GM12874 (cell line): ENCODE data around the gene C10orf67.

Experiments used
- TF ChIP-seq, protein P1 (sequence below): IDR thresholded peaks from 2 replicates; pipeline ENCODE4 v1.5.1; 2011; ENCODE audit warnings: low read depth, mild to moderate bottlenecking, control low read depth, low read length, moderate library complexity; ENCODE audit not compliant: insufficient read depth

The C10orf67 gene

GRCh38 chr10:23326544-23327307 is 17.9 kb downstream of the C10orf67 start:
- TF ChIP-seq, protein P1, sequence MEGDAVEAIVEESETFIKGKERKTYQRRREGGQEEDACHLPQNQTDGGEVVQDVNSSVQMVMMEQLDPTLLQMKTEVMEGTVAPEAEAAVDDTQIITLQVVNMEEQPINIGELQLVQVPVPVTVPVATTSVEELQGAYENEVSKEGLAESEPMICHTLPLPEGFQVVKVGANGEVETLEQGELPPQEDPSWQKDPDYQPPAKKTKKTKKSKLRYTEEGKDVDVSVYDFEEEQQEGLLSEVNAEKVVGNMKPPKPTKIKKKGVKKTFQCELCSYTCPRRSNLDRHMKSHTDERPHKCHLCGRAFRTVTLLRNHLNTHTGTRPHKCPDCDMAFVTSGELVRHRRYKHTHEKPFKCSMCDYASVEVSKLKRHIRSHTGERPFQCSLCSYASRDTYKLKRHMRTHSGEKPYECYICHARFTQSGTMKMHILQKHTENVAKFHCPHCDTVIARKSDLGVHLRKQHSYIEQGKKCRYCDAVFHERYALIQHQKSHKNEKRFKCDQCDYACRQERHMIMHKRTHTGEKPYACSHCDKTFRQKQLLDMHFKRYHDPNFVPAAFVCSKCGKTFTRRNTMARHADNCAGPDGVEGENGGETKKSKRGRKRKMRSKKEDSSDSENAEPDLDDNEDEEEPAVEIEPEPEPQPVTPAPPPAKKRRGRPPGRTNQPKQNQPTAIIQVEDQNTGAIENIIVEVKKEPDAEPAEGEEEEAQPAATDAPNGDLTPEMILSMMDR = no peak

GRCh38 chr10:23325132-23325531 is 19.5 kb downstream of the C10orf67 start:
- TF ChIP-seq, protein P1 = peak; percentile 11; the same call in 1 of the 2 replicates

DNA sequence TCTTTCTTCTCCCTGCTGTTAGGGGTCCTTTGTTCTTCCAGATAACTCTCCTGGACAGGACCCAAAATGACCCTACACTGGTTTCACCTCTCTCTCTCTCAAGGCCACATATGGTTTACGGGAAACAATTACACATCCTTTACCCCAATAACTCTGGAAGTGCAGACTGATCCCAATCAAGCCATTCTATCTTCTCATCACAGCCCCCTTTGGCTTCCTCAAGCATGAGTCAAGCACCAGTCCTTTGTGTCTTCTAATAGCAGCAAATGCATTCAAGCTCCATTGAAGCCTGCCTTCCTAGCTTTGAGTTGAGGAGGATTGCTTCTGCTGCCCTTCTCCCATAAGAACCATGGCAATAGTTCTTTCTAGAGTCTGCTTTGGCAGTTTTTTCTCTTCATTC is 20.2 kb downstream of the C10orf67 start:
- TF ChIP-seq, protein P1 = no peak

DNA sequence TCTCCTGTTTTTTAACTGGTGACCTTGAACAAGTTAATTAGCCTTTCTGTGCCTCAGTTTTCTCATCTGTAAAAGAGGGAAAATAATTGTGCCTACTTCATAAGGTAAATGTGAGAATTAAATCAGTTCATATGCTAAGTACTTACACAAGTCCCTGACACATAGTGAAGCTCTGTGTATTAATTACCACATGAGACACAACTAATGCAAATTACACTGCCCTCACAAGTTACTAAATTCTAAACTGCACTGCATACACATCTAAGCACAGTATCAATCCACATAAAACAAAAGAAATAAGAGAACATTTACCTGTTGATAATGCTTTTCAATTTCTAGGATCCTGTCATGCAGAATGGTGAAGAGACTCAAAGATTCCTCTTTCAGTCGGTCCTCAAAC is 22.5 kb downstream of the C10orf67 start:
- TF ChIP-seq, protein P1 = no peak

GRCh38 chr10:23319835-23320234 is 24.8 kb downstream of the C10orf67 start:
- TF ChIP-seq, protein P1 = no peak

- TF ChIP-seq, protein P1 = no peak
These were observed 26.2 kb downstream of the C10orf67 start for GRCh38 chr10:23318359-23318758.

- TF ChIP-seq, protein P1 = no peak
These were observed 27.2 kb downstream of the C10orf67 start for GRCh38 chr10:23317416-23317815.
